H1 (cell line): ENCODE data around the gene IGFBP1. TPM values are rescaled to one million over a fixed set of nuclear protein-coding genes. Genes with fewer than 3 reads are reported as not detected.
"Not testable (repeated sequence)": the region's sequence is repeated elsewhere in the genome, so short reads cannot be mapped to it uniquely, and the experiment has no call there.

Source experiments
- CTCF ChIA-PET: fragments of 300-600 bp; sonication (Branson Sonifier 250); formaldehyde crosslinking; loops from one replicate; lab custom pipeline; 2021; ENCODE audit not compliant: partially characterized antibody; lab: Charles Lee
- POLR2A ChIA-PET: fragments of 300-600 bp; sonication (Branson Sonifier 250); formaldehyde crosslinking; loops from one replicate; lab custom pipeline; 2021; ENCODE audit warnings: inconsistent platforms; ENCODE audit not compliant: partially characterized antibody; lab: Charles Lee
- DNase-seq, 2 experiments: peaks; one replicate each; pipeline versions ENCODE4 v3.0.0 to v3.0.0-alpha.2; 2010 to 2022; ENCODE audit warnings: low spot score in 2 of 2, low read depth in 1 of 2, mixed read lengths in 1 of 2
- FAIRE-seq: peaks from 2 replicates; lab custom pipeline; 2011; peaks lifted over from hg19 to GRCh38; lab: Jason Lieb, UNC
- H2AFZ ChIP-seq: 2 replicates; pipeline ENCODE4 v1.8.1; 2012; ENCODE audit warnings: low read length, inconsistent platforms
- H2AK5ac ChIP-seq: 2 replicates; pipeline ENCODE4 v1.6.1; 2013; ENCODE audit warnings: low read depth, low read length
- H2BK120ac ChIP-seq: replicated peaks from 2 replicates; pipeline ENCODE3; 2013; ENCODE audit warnings: low read depth, low read length, inconsistent platforms
- H2BK12ac ChIP-seq: 2 replicates; pipeline ENCODE4 v1.6.1; 2013; ENCODE audit warnings: low read depth, low read length
- H2BK15ac ChIP-seq: 2 replicates; pipeline ENCODE4 v1.6.1; 2013; ENCODE audit warnings: low read length
- H2BK20ac ChIP-seq: 2 replicates; pipeline ENCODE4 v1.6.1; 2013; ENCODE audit warnings: low read length
- H2BK5ac ChIP-seq: 2 replicates; pipeline ENCODE4 v1.6.1; 2013; ENCODE audit warnings: low read depth, low read length
- H3K14ac ChIP-seq: 2 replicates; pipeline ENCODE4 v1.6.1; 2013; ENCODE audit warnings: inconsistent platforms; ENCODE audit not compliant: insufficient read length
- H3K18ac ChIP-seq: 2 replicates; pipeline ENCODE4 v1.6.1; 2013; ENCODE audit warnings: low read length; ENCODE audit errors: extremely low read depth
- H3K23ac ChIP-seq: 2 replicates; pipeline ENCODE4 v1.6.1; 2013; ENCODE audit warnings: inconsistent platforms; ENCODE audit not compliant: insufficient read length
- H3K23me2 ChIP-seq: 2 replicates; pipeline ENCODE4 v1.6.1; 2013; ENCODE audit warnings: low read depth, low read length
- H3K27ac ChIP-seq: 2 replicates; pipeline ENCODE4 v1.6.1; 2011; ENCODE audit warnings: low read depth, low read length, inconsistent platforms
- H3K27me3 ChIP-seq, 4 experiments: replicated peaks in 1 of 4; 1 replicate in 1 of 4; 2 replicates in 3 of 4; pipeline versions ENCODE4 v1.6.1 to v1.8.1; 2011 to 2013; ENCODE audit warnings: low read length in 3 of 4, mild to moderate bottlenecking in 3 of 4, inconsistent platforms in 2 of 4, mixed read lengths in 2 of 4, moderate library complexity in 1 of 4; ENCODE audit not compliant: control insufficient read depth in 3 of 4, insufficient read depth in 3 of 4; ENCODE audit errors: extremely low read depth in 1 of 4
- H3K36me3 ChIP-seq, 4 experiments: 2 replicates each; pipeline versions ENCODE4 v1.6.1 to v1.8.1; 2011 to 2013; ENCODE audit warnings: mild to moderate bottlenecking in 4 of 4, low read length in 3 of 4, moderate library complexity in 2 of 4, control low read depth in 1 of 4, inconsistent platforms in 1 of 4; ENCODE audit not compliant: insufficient read depth in 4 of 4, control insufficient read depth in 2 of 4
- H3K4ac ChIP-seq: replicated peaks from 2 replicates; pipeline ENCODE3; 2013; ENCODE audit warnings: low read length, low read depth, mixed read lengths, inconsistent platforms; ENCODE audit not compliant: insufficient read length
- H3K4me1 ChIP-seq, 4 experiments: replicated peaks in 1 of 4; 1 replicate in 1 of 4; 2 replicates in 3 of 4; pipeline versions ENCODE4 v1.6.1 to v1.8.1; 2011 to 2013; ENCODE audit warnings: low read length in 3 of 4, inconsistent platforms in 2 of 4, mixed read lengths in 1 of 4; ENCODE audit not compliant: insufficient read depth in 4 of 4, control insufficient read depth in 3 of 4
- H3K4me2 ChIP-seq, 2 experiments: 2 replicates each; pipeline versions ENCODE4 v1.6.1 to v1.8.1; 2011 to 2013; ENCODE audit warnings: low read depth in 2 of 2, low read length in 2 of 2, control low read depth in 1 of 2, inconsistent platforms in 1 of 2, mild to moderate bottlenecking in 1 of 2; ENCODE audit not compliant: insufficient read depth in 1 of 2
- H3K4me3 ChIP-seq, 4 experiments: fragments of 200-600, 300-600 bp in 1 of 4; sonication (generic), shearing (Covaris generic), sonication (Bioruptor Twin) in 1 of 4; 2 replicates each; pipeline versions ENCODE4 v1.5.1 to v1.8.1; 2011 to 2016; ENCODE audit warnings: low read length in 4 of 4, low read depth in 3 of 4, control low read depth in 2 of 4, inconsistent platforms in 2 of 4, mild to moderate bottlenecking in 2 of 4, mixed read lengths in 1 of 4, moderate library complexity in 1 of 4; ENCODE audit not compliant: insufficient read depth in 2 of 4; ENCODE audit errors: extremely low read depth in 1 of 4
- H3K56ac ChIP-seq: replicated peaks from 2 replicates; pipeline ENCODE3; 2013; ENCODE audit warnings: low read depth, mild to moderate bottlenecking, mixed read lengths, low read length, inconsistent platforms; ENCODE audit not compliant: insufficient read length
- H3K79me1 ChIP-seq: 2 replicates; pipeline ENCODE4 v1.6.1; 2013; ENCODE audit warnings: low read depth, low read length, control low read depth
- H3K79me2 ChIP-seq, 2 experiments: 2 replicates each; pipeline versions ENCODE4 v1.6.1 to v1.8.1; 2012 to 2013; ENCODE audit warnings: low read length in 2 of 2, mild to moderate bottlenecking in 2 of 2, inconsistent platforms in 1 of 2; ENCODE audit not compliant: insufficient read depth in 2 of 2, control insufficient read depth in 1 of 2
- H3K9ac ChIP-seq, 4 experiments: replicated peaks in 1 of 4; 1 replicate in 1 of 4; 2 replicates in 3 of 4; pipeline versions ENCODE4 v1.6.1 to v1.8.1; 2011 to 2013; ENCODE audit warnings: low read depth in 3 of 4, low read length in 3 of 4, control low read depth in 2 of 4, mild to moderate bottlenecking in 2 of 4, moderate library complexity in 2 of 4, inconsistent platforms in 1 of 4; ENCODE audit errors: extremely low read depth in 1 of 4
- H3K9me3 ChIP-seq, 2 experiments: 2 replicates each; pipeline versions ENCODE4 v1.6.1 to v1.8.1; 2012 to 2013; ENCODE audit warnings: mild to moderate bottlenecking in 2 of 2, moderate library complexity in 2 of 2, control low read depth in 1 of 2, inconsistent platforms in 1 of 2, low read depth in 1 of 2, low read length in 1 of 2, mixed read lengths in 1 of 2; ENCODE audit not compliant: insufficient read depth in 2 of 2
- H4K20me1 ChIP-seq, 2 experiments: replicated peaks in 1 of 2; 2 replicates each; pipeline versions ENCODE3 to v1.8.1; 2011 to 2013; ENCODE audit warnings: inconsistent platforms in 2 of 2, low read length in 2 of 2, mild to moderate bottlenecking in 1 of 2; ENCODE audit not compliant: insufficient read depth in 2 of 2, control insufficient read depth in 1 of 2
- H4K5ac ChIP-seq: 2 replicates; pipeline ENCODE4 v1.6.1; 2013; ENCODE audit warnings: low read length, low read depth, mixed read lengths, inconsistent platforms; ENCODE audit not compliant: insufficient read length
- H4K8ac ChIP-seq: 2 replicates; pipeline ENCODE4 v1.8.0; 2013; ENCODE audit warnings: mild to moderate bottlenecking, moderate library complexity, low read length, inconsistent platforms; ENCODE audit not compliant: insufficient read depth; ENCODE audit errors: extremely low read depth
- H4K91ac ChIP-seq: replicated peaks from 2 replicates; pipeline ENCODE3; 2013; ENCODE audit warnings: low read length, mixed read lengths, inconsistent platforms; ENCODE audit not compliant: insufficient read length
- WGBS, 2 experiments: shearing (Covaris generic) in 1 of 2; methylation state at CpG; one replicate each; pipeline versions ENCODE4 v1.1.6 to v1.1.7; 2013 to 2015; ENCODE audit warnings: low lambda C conversion rate in 2 of 2, mixed read lengths in 2 of 2, inconsistent platforms in 1 of 2, low coverage in 1 of 2, missing lambda C conversion rate in 1 of 2; ENCODE audit not compliant: insufficient replicate concordance in 2 of 2, insufficient coverage in 1 of 2, insufficient read length in 1 of 2; ENCODE audit errors: extremely low coverage in 1 of 2, missing lambda C conversion rate in 1 of 2; 5-methylcytosine and 5-hydroxymethylcytosine counted together
- polyA plus RNA-seq, 7 experiments: library from polyadenylated mRNA; depleted of rRNA in 3 of 7; stranded (reverse) in 5 of 7; unstranded in 2 of 7; fragments of >200 nt in 5 of 7; fragments of 200-250 nt in 2 of 7; gene quantifications; 1 replicate in 5 of 7; 2 replicates in 1 of 7; 4 replicates in 1 of 7; pipeline versions ENCODE4 v1.2.1 to v1.2.3, GENCODE V29; 2011 to 2013; ENCODE audit warnings: missing spikeins in 2 of 7, mixed read lengths in 2 of 7
- total RNA-seq: library from RNA; stranded (reverse); fragmentation: NEBNext Ultra II Directional; extraction: Animal tissue kit (Norgen Biotek cat#: 25700); gene quantifications from 2 replicates; pipeline ENCODE4 v1.2.1, GENCODE V29; 2021

The IGFBP1 gene
- total and polyA plus RNA-seq, 2 of the 8 experiments (the other 6 are each of a cell fraction or from before 2014, with no cell fraction given): not detected

GRCh38 chr7:45940237-45940781, 52.0 kb downstream of the IGFBP1 start:
- H3K9ac ChIP-seq, H3K9me3 ChIP-seq, H3K79me1 ChIP-seq, H3K23ac ChIP-seq, H4K91ac ChIP-seq, H3K79me2 ChIP-seq, H2BK20ac ChIP-seq, H2BK120ac ChIP-seq, H3K18ac ChIP-seq, H3K27me3 ChIP-seq, H2BK12ac ChIP-seq, H4K20me1 ChIP-seq, H2BK15ac ChIP-seq, H2AK5ac ChIP-seq, POLR2A ChIA-PET, H2BK5ac ChIP-seq, H3K4ac ChIP-seq, H3K27ac ChIP-seq, H3K4me2 ChIP-seq, H3K14ac ChIP-seq, H4K5ac ChIP-seq, H3K56ac ChIP-seq, FAIRE-seq, H3K4me1 ChIP-seq, H4K8ac ChIP-seq, H2AFZ ChIP-seq, DNase-seq, H3K23me2 ChIP-seq, H3K36me3 ChIP-seq, H3K4me3 ChIP-seq: not testable (repeated sequence)
- CTCF ChIA-PET: interaction anchor here (1.2 to 6.9 kb wide), 2 partner anchors 19 to 22 kb away, joined by 4 to 80 read pairs; partner anchors contain the start of gene IGFBP3
- 92% methylated on average over 14 of the region's 14 CpGs; no CpG with 5 or more reads in 1 of the 2 experiments for WGBS, 2 experiments
